Measurements from ENCODE around the gene CCND3. TPM values are rescaled to one million over a fixed set of nuclear protein-coding genes. Genes with fewer than 3 reads are reported as not detected.
A peak's percentile ranks its signal among the peaks of the same experiment; 100 is the strongest.
"Not testable (repeated sequence)": the region's sequence is repeated elsewhere in the genome, so short reads cannot be mapped to it uniquely, and the experiment has no call there.

Gene CCND3
- total and polyA plus RNA-seq, 11 donors, result 33.9 to 116 (median 47.1) TPM

GRCh38 chr6:41947581-41948220, 6.1 kb upstream of the CCND3 start:
- intact Hi-C loops (cut with DNase I), result no loop called here
- Histone ChIP-seq H3K9me3 (no peaks in the 10 kb centered on the region), H3K27ac (peak overlapping the region in 3 of 12 donors; percentile 22 to 61 (median 27)), H3K27me3 (no peaks in the 10 kb centered on the region), H3K4me1 (peaks cover 0 to 13% (median 1%) of the 10 kb centered on the region in 12 donors), H3K36me3 (peaks cover 0 to 4% (median 0%) of the 10 kb centered on the region in 9 donors), H3K4me3 (no peak overlapping the region)
- DNase-seq (no peak), ATAC-seq (peak in 1 of 4 donors; percentile 63)
- TF ChIP-seq POLR2A (IDR thresholded peaks at IDR 0.05), result no peak
- TF ChIP-seq, protein P1, sequence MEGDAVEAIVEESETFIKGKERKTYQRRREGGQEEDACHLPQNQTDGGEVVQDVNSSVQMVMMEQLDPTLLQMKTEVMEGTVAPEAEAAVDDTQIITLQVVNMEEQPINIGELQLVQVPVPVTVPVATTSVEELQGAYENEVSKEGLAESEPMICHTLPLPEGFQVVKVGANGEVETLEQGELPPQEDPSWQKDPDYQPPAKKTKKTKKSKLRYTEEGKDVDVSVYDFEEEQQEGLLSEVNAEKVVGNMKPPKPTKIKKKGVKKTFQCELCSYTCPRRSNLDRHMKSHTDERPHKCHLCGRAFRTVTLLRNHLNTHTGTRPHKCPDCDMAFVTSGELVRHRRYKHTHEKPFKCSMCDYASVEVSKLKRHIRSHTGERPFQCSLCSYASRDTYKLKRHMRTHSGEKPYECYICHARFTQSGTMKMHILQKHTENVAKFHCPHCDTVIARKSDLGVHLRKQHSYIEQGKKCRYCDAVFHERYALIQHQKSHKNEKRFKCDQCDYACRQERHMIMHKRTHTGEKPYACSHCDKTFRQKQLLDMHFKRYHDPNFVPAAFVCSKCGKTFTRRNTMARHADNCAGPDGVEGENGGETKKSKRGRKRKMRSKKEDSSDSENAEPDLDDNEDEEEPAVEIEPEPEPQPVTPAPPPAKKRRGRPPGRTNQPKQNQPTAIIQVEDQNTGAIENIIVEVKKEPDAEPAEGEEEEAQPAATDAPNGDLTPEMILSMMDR (IDR thresholded peaks at IDR 0.05), result no peak
- 75 to 78% (median 77%) methylated on average over 10 of the region's 10 CpGs for WGBS, 4 donors

DNA sequence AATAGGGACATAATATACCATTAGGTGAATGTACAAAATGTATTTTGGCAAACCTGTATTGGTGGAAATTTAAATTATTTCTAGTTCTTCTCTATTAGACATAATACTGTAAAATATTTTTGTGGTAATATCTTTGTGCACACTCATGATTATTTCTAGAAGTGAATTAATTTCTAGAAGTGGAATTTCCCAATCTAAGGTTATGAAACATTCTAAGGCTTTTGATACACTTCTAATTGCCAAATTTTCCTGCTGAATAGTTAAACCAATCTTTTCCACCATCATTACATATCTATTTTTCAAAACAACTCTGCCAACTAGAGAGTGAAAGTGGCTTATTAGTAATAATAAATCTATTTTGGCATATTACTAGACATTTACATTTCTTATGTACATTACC, 1.8 kb upstream of the CCND3 start:
- H3K9me3 ChIP-seq, result no peaks in the 10 kb centered on the region
- peaks cover 4 to 44% (median 29%) of the 10 kb centered on the region in 12 donors for H3K4me1 ChIP-seq
- no peak for ATAC-seq
- DNase-seq, result no peak
- H3K36me3 ChIP-seq, result peaks cover 0 to 10% (median 0%) of the 10 kb centered on the region in 9 donors
- peak overlapping the region in 1 of 12 donors; percentile 40 for H3K27ac ChIP-seq
- intact Hi-C loops (cut with DNase I), result loop anchor here in 4 of 10 donors (5.0 kb wide), 3 partner anchors 99 to 161 kb away; partner anchors contain the start of genes PRICKLE4 (in 2 of the 4) and TOMM6 (in 1 of the 4)
- no peak overlapping the region for H3K4me3 ChIP-seq
- TF ChIP-seq POLR2A (IDR thresholded peaks at IDR 0.05), result no peak
- TF ChIP-seq, protein P1 (IDR thresholded peaks at IDR 0.05), result no peak
- no peaks in the 10 kb centered on the region for H3K27me3 ChIP-seq

- ATAC-seq, H3K4me3 ChIP-seq, DNase-seq, H3K27me3 ChIP-seq, H3K9me3 ChIP-seq: not testable (repeated sequence)
- Histone ChIP-seq H3K4me1 (peaks cover 4 to 49% (median 35%) of the 10 kb centered on the region in 12 donors), H3K27ac (peak overlapping the region in 2 of 12 donors; percentile 85 to 94), H3K36me3 (peaks cover 0 to 12% (median 0%) of the 10 kb centered on the region in 9 donors)
- 95 to 98% (median 96%) methylated on average over 14 of the region's 14 CpGs for WGBS, 4 donors
- intact Hi-C loops (cut with DNase I), result loop anchor here in 4 of 10 donors (5.0 kb wide), 3 partner anchors 99 to 161 kb away; partner anchors contain the start of genes PRICKLE4 (in 2 of the 4) and TOMM6 (in 1 of the 4)
Observed at GRCh38 chr6:41942882-41943281, 1.3 kb upstream of the CCND3 start.

- peak in 1 of 4 donors; percentile 4 for ATAC-seq
- intact Hi-C loops (cut with DNase I), result loop anchor here in 4 of 10 donors (5.0 kb wide), 3 partner anchors 100 to 160 kb away; partner anchors contain the start of genes PRICKLE4 (in 2 of the 4) and TOMM6 (in 1 of the 4)
- Histone ChIP-seq H3K27me3 (no peaks in the 10 kb centered on the region), H3K4me1 (peaks cover 4 to 55% (median 39%) of the 10 kb centered on the region in 12 donors), H3K4me3 (peak overlapping the region; percentile 21 to 99 (median 88)), H3K27ac (peak overlapping the region in 11 of 12 donors; percentile 50 to 95 (median 87)), H3K9me3 (no peaks in the 10 kb centered on the region), H3K36me3 (peaks cover 0 to 17% (median 0%) of the 10 kb centered on the region in 9 donors)
- TF ChIP-seq, protein P1 (IDR thresholded peaks at IDR 0.05), result no peak
- TF ChIP-seq POLR2A (IDR thresholded peaks at IDR 0.05), result no peak
- no peak for DNase-seq
- 42 to 47% (median 44%) methylated on average over 20 of the region's 20 CpGs for WGBS, 4 donors
Observed at GRCh38 chr6:41942067-41942851, 651 bp upstream of the CCND3 start.
